ENCODE results near the gene FBN3.

Gene FBN3

GRCh38 chr19:8148088-8148409, 1.3 kb downstream of the FBN3 start:
- no peak for DNase-seq

- DNase-seq = no peak
These were observed 1.8 kb downstream of the FBN3 start for GRCh38 chr19:8147582-8147978.

- no peak for DNase-seq
These were observed 2.4 kb downstream of the FBN3 start for GRCh38 chr19:8146877-8147581.

GRCh38 chr19:8144273-8144995, 5.0 kb downstream of the FBN3 start:
- no peak for DNase-seq

DNA sequence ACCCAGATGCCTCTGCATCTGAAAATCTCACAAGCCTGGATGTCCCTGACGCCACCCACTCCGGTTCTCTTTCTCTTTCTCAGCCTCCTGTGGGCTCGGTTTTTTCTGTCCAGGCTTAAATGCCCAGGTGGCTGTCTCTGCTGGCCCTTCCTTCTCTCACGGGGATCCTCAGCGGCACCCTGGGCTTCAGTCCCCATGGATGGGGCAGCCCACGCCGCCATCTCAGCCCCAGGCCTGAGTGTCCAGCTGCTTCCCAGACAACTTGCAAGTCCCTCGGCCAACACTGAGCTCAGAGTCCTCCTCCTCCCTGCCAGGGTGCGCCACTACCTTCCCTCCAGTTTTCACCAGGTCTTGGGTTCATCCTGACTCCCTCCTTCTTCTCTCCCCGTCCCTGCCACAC, 6.4 kb downstream of the FBN3 start:
- DNase-seq = no peak

GRCh38 chr19:8142513-8142900, 6.9 kb downstream of the FBN3 start:
- no peak for DNase-seq

DNA sequence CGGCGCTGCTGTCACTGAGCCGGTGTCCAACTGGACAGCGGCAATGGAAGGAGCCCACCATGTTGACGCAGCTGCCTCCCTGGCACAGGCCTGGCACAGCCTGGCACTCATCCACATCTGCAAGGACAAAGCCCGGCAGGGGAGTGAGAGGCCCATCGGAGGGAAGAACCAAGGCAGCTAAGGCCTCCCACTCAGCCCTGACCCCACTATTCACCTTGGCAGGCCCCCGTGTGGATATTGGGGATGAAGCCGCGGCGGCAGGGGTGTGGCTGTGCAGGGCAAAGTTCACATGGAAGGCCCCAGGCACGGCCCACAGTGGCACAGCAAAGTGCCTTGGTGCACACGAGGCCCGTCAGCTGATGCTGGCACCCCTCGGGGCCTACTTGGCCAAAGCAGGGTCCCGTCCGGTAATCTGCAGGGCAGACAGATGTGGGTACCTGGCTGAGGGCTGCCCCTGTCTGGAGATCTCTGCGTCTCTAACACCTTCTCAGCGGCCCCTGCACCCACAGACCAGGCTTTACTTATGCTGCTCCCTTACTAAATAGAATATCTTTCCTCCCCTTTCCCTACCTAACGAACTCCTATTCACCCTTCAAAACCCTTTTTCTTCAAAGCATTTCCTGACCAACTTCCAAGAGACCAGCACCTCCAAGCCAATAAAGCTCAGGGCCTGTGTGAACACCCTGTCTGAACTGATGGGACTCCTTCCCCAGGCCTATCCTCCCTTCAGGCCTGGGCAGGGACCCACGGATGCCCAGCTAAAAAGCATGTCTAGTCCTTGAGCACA, 7.5 kb downstream of the FBN3 start:
- no peak for DNase-seq

- no peak for DNase-seq
These were observed 11.2 kb downstream of the FBN3 start for GRCh38 chr19:8138201-8138600.

DNA sequence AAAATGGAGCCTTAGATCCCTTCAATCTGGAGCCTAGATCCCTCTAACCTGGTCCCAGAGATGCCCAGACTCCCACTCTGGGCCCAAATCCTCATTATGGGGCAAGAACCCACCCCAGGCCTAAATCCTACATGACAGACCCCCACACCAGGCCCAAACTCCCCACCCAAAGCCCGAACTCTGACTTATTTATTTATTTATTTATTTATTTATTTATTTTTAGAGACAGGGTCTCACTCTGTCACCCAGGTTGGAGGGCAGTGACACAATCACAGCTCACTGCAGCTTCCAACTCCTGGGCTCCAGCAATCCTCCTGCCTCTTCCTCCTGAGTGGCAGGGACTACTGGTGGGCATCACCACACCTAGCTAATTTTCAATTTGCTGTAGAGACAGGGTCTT, 12.0 kb downstream of the FBN3 start:
- DNase-seq = no peak

GRCh38 chr19:8135946-8136618, 13.3 kb downstream of the FBN3 start:
- DNase-seq = no peak

DNA sequence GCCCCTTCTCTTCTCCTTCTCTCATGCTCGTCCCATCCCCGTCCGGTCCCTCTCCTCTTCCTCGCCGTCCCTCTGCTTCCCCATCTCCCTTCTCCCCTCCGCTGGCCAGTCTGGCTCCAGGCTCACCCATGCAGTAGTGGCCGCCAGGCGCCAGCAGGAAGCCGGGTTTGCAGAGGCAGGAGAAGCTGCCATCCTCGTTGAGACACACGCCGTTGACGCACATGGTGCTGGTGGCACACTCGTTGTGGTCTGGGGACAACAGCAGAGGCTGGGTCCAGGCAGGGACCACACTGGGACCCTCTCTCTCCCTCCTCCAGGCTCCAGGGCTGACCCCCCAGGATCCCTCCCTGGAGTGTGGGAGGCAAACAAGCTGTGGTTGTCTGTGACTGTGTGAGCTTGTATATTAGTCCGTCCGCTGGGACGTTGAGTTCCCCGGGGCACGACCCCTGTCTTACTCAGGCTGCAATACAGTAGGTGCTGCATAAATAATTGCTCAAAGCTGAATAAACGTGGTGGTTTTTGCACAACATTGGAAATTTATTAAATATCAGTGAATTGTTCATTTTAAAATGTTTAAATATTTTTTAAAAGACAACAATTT, 16.4 kb downstream of the FBN3 start:
- DNase-seq = no peak

DNA sequence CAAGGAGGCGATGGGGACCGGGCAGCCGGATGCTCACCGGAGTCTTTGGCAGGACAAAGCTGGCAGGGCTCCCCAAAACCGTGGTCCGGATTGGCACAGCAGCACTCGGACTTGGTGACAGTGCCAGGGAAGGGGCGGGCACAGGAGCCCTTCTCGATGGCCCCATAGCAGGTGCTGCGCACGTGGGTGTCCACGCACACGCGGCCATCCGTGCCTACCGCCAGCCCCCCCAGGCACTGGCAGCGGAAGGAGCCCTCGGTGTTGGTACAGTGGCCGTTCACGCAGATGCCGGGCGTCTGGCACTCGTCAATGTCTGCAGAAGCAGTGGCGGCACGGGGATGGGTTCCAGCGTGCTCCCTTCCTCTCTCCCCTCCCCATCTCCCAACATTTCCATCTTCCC, 17.9 kb downstream of the FBN3 start:
- DNase-seq = no peak

DNA sequence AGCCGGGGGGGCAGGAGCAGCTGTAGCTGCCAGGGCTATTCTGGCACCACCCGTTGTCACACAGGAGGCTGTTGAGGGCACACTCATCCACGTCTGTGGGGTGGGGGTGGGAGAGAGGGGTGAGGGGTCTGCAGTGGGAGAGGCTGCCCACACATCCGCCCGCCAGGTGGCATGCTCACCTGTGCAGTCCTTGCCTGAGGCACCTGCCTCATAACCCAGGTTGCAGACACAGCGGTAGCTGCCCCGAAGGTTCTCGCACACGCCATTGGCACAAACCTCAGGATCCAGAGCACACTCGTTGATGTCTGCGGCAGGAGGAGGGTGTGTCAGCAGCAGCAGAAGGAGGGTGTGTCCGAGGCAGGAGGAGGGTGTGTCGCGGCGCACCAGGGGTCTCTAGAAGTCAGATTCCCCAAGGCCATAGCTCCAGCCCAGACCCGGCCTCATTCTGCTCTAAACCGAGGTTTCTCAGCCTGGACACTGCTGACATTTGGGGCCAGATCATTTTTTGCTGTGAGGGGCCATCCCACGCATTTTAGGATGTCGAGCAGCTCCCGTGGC, 20.3 kb downstream of the FBN3 start:
- DNase-seq = no peak

- DNase-seq = no peak
These were observed 20.8 kb downstream of the FBN3 start for GRCh38 chr19:8128551-8128950.

- no peak for DNase-seq
These were observed 22.1 kb downstream of the FBN3 start for GRCh38 chr19:8127311-8127710.

- no peak for DNase-seq
These were observed 22.9 kb downstream of the FBN3 start for GRCh38 chr19:8126511-8126910.

DNA sequence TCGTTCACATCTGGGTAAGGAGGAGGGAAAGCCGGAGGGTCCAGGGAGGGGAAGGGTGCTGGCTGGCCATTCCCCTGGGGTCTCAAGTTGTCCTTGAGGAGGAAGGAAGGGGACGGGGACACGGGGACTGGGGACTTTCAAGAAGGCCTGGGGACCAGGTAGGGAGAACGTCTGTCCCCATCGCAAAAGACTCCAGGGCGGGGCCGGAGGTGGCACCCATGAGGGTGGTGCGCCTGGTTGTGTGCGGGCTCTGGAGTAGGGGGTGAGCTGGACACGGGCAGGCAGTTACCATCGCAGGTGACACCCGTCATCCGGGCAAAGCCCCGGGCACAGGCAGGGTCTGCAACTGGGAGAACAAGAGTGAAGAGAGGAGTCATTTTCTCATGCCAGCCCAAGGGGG, 23.4 kb downstream of the FBN3 start:
- no peak for DNase-seq

- DNase-seq = no peak
These were observed 25.7 kb downstream of the FBN3 start for GRCh38 chr19:8123683-8124082.

DNA sequence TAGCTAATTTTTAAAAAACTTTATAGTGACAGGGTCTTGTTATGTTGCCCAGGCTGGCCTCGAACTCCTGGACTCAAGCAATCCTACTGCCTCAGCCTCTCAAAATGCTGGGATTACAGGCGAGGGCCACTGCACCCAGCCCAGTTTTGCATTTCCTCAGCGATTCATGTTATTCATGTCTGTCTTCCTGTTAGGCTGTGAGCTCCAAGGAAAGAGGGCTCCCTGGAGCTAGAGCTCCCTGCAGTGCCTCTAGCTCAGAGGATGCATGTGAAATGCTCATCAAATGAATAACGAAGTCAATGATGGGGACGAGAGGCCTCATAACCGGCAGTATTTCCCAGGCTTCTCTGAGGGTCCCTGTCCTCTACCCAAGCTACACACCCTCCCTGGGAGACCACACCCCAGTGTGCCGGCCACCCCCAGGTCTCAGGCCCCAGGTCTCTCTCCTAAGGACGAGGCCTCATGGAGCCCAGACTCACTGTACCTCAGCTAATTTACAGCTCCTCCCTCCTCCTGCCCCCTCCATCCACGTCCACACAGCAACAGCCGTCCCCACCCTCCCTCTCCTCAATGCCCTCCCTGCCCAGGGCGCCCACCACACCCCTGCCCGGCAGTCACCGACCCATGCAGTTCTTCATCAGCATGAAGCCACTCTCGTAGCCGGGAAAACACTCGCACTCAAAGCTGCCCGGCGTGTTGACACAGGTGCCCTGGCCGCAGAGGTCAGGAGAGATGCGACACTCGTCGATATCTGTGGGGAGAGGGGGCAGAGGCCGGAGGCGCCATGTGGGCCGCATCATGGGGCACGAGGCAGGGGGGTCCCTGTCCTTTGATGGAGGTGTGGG, 28.5 kb downstream of the FBN3 start:
- DNase-seq = no peak

DNA sequence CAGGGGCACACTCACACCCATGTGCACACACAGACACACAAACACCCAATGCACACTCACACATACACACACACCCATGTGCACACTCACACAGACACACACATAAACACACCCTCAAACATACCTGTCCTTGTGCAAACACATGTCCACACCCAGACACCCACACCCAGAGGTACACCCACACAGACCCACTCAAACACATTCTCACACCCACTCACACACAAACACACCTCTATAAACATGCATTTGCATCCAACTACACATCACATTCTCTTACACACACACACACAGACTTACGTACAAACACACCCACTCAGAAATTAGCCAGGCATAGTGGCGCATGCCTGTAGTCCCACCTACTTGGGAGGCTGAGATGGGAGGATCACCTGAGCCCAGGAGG, 31.4 kb downstream of the FBN3 start:
- DNase-seq = no peak

DNA sequence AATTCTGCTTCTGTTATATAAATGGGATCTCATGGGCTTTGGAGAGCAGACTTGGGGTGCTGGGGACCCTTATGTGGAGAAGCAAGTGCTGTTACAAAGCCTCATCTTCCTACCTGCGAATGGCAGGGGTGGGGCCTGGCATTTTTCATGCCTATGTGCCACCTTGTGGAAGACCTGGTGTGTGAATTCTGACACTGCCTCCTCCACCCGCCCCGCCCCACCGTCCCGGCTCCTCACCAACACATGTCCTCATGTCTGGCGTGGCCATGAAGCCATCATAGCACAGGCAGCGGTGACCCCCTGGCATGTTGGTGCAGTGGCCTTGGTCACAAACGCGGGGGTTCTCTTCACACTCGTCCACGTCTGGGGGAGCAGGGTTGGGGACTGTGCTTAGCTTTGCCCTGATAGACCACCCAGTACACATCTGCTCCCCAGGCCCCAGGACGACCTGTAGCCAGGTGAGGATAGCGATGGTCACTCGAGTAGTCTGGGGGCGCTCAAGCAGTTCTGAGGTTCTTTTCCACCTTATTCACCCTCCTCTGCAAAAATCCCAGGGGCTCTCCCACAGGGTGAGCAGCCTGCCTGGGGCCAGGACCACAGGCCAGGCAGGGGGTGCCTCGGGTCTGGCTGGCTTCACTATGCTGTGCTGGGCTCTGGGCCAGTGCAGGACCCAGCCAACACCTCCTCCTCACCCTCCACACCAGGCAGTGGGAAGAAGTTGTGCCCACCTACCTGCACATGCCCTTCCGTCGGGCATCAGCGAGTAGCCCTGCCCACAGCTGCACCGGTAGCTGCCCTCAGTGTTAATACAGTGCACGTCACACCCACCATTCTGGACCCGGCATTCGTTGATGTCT, 32.7 kb downstream of the FBN3 start:
- DNase-seq = no peak
